Stimulated activated CD4-positive, alpha-beta T cell treated with anti-CD3 and anti-CD28 coated beads, Interleukin-1b, Interleukin-23, amount 100 ng/mL, for 4 hours (primary cell): ENCODE data around the gene GBX1.
A peak's percentile ranks its signal among the peaks of the same experiment; 100 is the strongest.

Experiments used
- DNase-seq, 2 donors: peaks; one replicate each; pipeline ENCODE4 v3.0.0-alpha.2; 2020; ENCODE audit warnings: low read depth in 2 of 2

Gene GBX1

DNA sequence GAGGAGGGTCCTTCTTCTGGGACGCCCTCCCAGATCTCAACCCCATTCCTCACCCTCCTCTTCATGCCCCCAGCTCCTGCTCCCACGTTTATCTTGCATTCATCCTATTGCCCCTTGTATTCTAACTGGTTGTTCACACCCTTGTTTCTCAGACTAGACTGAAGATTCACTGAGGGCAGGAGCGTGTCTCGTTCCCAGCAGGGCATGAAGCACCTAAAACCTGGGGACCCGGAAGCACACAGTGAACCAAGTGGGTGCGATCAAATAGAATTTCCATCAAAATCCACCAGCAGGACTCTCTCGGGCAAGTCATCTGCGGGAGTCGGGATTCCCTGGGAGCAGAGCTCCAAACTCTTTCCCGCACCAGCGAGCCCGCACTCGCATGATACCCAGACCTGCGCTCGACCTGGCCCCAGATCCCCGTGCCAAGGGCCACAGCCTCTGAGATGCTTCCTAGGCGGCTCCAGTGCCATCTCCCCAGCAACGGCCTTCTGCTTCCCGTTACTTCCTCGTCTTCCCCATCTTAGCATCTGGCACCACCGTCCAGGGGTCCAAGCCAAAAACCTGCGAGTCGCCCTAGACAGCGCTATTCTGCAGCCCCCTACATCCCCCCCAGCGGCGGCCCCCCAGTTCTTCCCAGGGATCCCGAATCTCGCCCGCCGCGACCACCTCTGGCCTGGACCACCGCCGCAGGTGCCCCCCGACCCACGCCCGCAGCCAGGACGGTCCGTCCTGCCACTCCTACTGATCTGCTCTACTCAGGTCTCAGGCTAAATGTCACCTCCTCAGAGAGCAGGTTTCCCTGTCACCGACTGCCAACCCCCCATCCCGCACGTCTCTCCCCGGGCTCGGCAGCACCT is 6.1 kb upstream of the GBX1 start:
- DNase-seq = no peak

DNA sequence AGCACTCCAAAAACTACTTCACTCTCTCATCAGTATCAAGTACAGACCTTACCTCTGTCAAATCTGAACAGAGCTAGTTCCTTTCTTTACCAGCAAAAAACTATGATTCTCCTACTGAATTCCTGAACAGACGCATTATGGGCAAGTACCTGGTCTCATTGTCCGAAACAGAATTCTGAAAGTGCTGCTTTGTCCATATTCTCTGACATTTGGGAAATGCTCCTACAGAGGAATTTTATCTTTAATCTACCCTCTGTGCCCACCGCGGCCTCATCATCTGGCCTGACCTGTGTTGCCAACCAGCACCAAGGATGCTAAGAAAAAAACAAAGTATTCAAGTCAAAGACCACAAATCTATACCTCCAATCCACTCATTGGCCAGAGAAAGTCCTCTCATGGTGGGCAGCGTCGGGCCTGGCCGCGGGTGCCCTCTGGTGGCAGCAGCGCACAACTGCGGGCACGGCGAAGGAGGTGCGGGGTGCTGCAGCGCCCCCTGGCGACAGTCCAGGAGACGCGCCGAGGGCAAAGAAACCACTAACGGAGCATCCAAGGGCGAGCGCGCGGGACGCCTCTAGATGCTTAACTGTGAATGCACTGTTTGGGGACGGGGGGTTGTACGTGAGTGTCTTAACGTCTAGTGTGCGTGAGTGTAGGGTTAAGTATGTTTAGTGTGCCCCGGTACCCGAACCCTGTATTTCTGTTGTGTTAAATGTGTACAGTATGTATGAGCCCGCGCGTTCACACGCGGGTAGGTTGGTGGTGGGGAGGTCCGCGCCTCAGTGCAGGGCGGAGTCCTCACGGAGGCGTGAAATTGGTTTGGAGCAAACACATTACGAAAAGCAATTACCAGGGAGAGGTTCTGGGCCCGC is 5.0 kb upstream of the GBX1 start:
- DNase-seq = peak; percentile 75 to 76

- no peak for DNase-seq
Observed at GRCh38 chr7:151168787-151169162, 1.3 kb upstream of the GBX1 start.

DNA sequence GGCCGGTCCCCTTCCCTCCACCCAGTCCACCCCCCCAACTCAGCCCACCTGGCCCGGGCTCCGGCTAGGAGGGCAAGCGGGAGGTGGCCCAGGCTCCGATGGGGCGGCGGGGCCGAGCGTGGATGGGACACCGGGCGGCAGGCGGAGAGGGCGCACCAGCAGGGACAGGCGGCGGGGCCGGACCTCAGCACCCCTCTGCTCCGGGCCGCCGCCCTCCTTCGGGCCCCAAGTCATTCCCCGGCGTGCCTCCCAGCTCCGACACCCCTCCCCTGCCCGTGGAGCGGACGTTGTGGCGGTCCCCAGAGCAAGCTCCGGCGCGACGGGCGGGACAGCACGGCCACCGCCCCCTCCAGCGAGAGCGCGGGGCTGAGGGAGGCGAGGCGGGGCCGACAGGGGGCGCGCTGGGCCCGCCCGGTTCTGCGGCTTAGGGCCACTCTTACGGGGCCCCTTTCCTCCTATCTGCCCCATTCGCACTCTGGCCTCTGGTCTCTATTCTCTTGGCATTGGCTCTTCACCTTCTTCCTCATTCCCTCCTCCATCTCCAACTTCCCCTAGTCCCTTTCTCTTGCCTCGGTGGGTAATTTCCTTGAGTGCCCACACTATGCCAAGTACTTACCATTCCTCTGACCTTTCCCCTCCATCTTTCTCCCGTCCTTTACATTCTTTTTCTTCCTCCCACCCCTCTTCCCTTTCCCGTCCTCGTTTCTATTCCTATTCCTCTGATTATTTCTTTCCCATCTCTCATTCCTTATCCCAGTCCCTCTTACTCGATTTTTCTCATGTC is 701 bp upstream of the GBX1 start:
- peak; percentile 42 to 63 for DNase-seq

DNA sequence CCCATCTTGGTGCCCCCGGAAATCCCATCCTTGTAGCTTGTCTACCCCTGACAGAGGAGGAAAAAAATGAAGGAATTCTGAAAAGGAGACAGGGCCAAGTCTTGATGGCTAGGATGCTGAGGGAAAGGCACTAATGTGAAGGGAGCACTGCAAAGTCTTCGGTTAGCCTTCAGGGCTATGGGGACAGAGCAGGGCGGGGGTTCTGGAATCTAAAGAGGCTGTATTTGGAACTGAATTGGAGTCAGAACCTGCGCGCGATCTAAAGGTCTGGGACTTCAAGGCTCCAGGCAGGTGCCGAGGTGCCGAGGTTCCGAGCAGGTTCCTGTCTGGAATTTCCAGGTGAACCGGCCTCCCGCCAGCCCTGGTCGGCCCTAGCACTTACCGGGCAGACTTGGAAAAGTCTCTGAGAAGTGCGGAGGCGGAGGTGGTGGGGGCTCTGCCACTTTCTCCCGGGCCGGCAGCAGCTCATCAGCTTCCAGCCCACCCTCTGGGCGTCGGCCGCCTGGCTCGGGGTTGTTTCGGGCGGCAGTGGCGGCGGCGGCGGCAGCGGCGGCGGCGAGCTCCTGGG is 781 bp downstream of the GBX1 start:
- no peak for DNase-seq

DNA sequence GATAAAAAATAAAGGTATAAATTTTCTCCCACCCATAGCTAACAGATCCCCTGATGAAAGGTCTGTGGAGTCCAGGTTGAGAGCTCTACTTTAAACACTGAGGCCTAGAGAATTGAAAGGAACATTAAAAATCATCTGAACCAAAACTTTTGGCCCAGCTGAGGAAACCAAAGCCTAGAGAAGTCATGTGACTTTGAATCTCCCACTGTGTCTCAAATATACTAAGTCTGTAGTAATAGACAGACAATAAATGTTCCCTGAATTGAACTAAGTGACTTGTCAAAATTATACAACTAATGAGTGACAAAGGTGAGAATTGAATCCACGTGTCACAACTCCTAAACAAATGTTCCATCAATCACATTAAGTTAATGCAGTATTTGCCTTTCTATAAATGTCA is 5.7 kb downstream of the GBX1 start:
- DNase-seq = no peak

GRCh38 chr7:151157645-151158329 is 9.7 kb downstream of the GBX1 start:
- no peak for DNase-seq

GRCh38 chr7:151152643-151153513 is 14.6 kb downstream of the GBX1 start:
- no peak for DNase-seq

DNA sequence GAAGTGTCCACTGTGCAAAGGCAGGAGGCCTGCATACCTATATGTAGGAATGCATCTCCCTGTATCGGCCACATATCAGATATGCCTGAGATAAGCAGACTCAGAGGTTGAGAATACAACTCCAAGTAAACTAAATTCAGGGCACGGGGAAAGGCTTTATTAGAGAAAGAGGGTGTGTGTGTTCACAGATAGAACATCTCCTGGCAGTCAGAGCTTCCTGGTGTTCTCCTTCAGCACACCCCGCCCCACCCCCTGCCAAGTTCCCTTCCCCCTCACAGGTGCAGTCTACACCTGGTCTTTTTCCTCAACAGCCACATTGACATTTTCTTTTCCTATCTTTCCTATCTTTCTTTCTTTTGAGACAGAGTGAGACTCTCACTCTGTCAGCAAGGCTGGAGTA is 17.1 kb downstream of the GBX1 start:
- DNase-seq = no peak

DNA sequence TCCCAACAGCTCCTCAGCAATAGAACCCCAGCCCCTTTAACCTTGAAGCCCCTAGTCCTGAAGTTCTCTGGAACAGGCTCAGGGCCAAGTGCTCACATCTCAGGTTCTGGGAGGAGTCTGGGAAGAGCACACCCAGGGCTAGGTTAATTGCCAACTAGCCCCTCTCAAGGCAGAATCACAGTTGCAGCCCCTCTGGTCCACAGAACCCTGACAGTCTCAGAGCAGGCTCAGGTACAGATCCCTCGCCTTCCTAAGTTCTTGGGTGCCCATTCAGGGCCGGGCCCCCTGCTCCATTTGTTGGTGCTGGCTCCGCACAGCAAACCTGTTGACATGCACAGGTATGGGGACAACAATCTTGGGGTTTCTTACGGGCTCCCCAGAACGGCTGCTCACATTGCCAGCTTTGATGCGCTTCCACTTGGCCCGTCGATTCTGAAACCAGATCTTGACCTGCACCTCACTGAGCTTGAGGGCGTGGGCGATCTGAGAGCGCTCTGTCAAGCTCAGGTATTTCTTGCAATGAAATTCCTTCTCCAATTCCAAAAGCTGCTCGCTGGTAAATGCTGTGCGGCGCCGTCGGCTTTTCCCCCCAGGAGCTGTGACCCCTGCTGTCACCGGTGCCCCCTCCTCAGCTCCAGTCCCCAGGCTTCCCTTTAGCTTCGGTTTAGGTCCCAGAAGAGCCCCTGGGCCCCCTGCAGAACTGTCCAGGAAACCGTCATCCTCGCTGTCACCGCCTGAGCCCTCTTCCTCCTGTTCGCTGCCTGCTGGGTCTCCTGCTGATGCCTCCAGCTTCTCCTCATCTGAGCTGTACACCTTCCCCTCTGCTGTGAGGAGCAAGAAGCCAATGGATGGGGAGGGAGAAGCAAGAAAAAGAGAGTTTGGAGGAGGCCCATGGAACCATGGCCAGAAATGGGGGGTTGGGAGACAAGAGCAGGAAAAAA is 18.9 kb downstream of the GBX1 start:
- DNase-seq = no peak

- no peak for DNase-seq
Observed at GRCh38 chr7:151146761-151147160, 20.7 kb downstream of the GBX1 start.

DNA sequence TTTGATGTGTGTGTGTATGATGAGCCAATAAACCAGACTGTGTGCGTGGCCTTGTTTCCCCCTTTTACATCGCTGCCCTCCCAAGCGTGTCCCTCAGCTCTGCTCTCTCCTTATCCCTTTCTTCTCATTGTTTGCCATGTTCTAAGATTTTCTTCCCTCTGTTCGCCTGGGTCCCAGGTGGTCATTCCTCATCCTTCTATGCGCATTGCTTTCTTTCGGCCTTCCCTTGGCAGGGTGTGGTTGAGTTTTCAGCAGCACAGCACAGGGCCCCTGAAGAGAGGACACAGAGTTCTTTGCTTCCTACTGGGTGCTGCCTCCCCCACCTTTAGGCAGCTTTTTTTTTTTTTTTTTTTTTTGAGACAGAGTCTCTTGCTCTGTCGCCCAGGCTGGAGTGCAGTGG is 23.1 kb downstream of the GBX1 start:
- DNase-seq = no peak

DNA sequence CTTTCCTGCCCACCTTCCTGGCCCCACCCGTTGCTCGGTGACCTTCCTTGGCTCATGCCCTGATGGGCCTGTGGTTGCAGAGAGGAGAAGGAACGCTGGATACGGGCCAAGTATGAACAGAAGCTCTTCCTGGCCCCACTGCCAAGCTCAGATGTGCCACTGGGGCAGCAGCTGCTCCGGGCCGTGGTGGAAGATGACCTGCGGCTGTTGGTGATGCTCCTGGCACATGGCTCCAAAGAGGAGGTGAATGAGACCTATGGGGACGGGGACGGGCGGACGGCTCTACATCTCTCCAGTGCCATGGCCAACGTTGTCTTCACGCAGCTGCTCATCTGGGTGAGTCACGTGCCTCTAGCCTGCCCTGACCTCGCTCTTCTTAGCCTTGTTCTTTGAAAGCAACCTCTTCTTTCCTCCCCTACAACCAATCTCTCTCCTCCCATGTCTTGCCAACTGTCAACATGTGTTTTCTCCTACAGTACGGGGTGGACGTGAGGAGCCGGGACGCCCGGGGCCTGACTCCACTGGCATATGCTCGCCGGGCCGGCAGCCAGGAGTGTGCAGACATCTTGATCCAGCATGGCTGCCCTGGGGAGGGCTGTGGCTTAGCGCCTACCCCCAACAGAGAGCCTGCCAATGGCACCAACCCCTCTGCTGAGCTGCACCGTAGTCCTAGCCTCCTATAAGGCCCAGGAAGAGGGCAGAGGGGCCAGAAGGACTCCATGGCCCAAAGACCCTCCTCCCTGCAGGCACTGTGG is 24.1 kb downstream of the GBX1 start:
- no peak for DNase-seq

- DNase-seq = no peak
Observed at GRCh38 chr7:151142686-151143040, 24.8 kb downstream of the GBX1 start.

DNA sequence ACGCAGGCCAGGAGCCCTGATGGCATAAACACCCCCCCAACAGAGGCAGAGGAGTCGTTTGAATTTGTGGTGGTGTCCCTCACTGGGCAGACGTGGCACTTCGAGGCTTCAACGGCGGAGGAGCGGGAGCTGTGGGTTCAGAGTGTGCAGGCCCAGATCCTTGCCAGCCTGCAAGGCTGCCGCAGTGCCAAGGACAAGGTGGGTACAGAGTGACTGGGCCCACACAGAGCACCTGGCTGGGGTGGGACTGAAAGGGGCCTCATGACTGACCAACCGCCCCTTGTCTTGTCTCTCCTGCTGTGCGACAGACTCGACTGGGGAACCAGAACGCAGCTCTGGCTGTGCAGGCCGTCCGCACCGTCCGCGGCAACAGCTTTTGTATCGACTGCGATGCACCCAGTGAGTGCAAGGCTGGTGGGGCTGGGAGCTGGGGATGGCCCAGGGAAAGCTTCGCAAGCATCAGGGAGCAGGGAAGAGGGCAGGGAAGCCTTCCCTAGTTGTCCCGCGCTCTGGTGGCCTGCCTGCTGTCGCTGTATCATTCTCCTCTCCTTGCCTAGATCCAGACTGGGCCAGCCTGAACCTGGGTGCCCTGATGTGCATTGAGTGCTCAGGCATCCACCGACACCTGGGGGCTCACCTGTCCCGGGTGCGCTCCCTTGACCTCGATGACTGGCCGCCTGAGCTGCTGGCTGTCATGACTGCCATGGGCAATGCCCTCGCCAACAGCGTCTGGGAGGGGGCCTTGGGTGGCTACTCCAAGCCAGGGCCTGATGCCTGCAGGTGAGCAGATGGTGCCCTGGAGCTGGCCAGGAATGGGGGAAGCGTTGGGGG is 25.4 kb downstream of the GBX1 start:
- DNase-seq = no peak

DNA sequence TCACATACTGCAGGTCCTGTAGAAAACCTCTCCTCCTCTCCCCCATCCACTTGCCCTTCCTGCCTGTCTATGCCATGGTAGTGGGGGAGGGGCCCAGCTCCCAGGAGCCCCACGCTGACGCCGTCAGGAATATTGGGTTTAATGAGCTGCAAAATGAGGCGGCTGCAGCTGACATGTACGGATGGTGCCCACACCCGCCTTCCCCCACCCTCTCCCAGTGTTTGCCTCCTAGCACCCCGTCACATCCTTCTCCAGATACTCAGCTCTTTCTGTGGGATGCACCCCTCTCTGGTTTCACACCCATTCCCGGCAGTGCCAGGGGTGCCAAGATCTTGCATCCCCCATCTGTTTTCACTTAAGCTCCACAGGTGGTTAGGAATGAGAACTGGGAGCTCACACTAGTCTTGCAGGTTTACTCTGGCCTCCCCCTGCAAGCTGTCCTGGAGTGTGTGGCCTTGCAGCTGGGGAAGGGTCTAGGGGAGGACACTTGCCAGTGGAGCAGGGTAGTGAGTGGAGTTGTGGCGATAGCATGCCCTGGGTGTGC is 26.1 kb downstream of the GBX1 start:
- no peak for DNase-seq

GRCh38 chr7:151140826-151141225 is 26.7 kb downstream of the GBX1 start:
- no peak for DNase-seq
